HG02759 (cell line): ENCODE results near the gene KAZN.

Experiments
- ATAC-seq: cut with Tn5 transposase; IDR thresholded peaks from one replicate; pipeline ENCODE4 v1.9.1; 2021; ENCODE audit warnings: mild to moderate bottlenecking, moderate library complexity; ENCODE audit not compliant: unreplicated experiment

Gene KAZN

DNA sequence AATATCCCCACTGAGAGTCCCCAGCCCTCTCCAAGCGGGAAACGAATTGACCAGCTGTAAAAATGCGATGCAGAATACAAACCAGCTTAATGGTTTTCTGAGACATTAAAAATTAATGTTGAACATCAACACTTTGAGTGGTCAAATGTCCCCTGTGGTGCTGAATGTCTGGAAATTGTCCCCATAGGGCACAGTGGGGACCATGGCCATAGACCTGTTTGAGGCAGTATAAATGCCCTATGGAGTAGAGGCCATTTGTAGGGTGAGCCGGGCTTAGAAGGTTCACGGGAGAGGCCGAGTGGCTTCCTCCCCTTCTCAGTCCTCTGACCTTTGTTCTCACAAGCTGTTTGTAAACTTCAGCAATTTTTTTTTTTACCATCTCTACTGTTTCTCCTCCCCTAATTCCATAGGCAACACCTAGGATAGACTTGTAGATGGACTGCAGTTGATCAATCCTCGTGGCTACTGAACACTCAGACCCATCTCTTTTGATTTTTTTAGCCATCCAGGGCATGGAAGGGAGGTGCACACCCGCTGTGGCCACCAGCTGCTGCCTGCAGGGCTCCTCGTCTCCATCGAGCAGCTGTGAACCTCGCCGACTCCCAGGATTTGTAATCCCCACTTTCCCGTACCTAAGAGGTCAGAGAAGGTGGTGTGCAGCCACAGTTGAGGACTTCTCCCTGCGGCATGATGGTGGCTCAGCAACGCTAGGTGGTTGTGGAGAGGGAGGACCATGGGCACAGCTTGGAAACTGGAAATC, 41.0 kb downstream of the KAZN start:
- no peak for ATAC-seq

- no peak for ATAC-seq
These were observed 44.2 kb downstream of the KAZN start for GRCh38 chr1:14642712-14643111.

DNA sequence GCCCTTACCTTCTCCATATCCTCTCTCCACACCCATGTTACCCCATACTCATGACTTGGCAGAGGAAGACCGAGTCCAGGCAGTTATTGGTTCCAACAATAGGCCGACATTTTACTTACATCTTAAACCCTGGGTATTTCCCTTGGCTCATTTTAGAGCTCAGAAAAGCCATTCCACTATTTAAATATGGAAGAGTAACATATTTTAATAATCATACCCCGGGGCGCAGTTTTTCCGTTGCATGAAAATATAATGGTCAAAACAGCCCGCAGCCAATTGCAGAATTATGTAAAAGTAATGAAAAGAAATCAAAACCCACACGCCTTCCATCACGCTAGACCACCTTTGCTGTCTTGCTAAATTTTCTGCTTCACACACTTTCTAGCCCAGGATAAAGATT, 48.5 kb downstream of the KAZN start:
- ATAC-seq = no peak

GRCh38 chr1:14647777-14648176, 49.3 kb downstream of the KAZN start:
- ATAC-seq = no peak

DNA sequence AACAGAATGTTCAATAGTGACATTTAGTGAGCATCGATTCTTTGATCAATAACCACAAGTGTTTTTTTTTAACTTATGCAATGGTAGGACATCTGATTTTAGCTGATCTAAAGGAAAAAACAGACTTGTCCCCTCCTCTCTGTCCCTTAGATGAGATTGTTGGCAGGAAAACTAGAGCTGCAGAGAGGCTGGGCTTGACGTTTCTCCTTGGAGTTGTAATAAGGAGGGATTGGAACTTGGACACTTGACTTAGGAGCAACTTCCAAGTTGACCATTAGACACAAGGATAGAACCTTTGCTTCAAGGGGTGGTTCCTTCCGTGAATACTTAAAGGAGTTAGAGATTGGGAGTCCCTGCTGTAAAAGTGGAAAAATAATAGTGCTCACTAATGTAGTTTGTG, 49.9 kb downstream of the KAZN start:
- no peak for ATAC-seq

- no peak for ATAC-seq
These were observed 50.7 kb downstream of the KAZN start for GRCh38 chr1:14648896-14649855.

- no peak for ATAC-seq
These were observed 51.5 kb downstream of the KAZN start for GRCh38 chr1:14649976-14650375.

- ATAC-seq = no peak
These were observed 52.5 kb downstream of the KAZN start for GRCh38 chr1:14650951-14651350.

GRCh38 chr1:14652840-14653239, 54.4 kb downstream of the KAZN start:
- ATAC-seq = no peak

DNA sequence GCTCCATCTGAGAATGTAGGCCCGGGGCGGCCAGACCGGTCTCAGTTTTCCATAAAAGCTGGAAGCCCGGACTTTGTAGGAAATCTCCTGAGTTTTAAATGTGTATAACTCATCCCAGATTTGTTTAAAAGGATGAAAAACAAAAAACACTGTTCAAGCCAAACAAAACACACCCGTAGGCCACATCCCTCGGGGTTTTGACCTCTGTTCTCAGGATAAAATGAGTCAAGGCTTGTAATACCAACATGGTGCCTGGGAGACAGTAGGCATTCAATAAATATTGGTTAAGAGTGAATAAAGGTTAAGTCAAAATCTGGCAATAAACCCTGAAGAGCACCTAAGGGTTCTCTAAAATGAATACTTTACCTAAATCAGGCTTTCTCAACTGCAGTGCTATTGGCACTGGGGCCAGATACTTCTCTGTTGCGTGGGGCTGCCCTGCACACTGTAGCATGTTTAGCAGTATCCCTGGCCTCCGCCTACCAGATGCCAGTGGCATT, 55.0 kb downstream of the KAZN start:
- ATAC-seq = no peak

DNA sequence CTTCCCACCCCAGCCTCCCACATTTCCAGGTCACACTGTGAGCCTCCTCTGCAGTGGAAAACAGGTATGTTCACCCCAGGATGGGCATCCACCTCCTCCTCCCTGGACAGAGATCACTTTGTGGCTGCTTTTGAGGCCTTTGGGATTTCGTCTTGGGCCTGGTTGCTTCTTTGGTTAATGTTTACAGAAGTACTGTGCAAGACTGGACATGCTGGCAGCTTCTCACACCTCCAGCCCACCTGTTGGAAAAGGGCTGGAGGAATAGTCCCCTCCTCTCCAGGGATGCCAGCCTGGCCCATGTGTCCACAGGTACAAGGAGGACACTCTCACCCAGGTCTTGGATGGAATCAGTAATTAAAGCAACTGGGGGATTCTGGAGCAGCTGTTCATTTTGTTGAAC, 56.1 kb downstream of the KAZN start:
- ATAC-seq = no peak

GRCh38 chr1:14655385-14655784, 56.9 kb downstream of the KAZN start:
- no peak for ATAC-seq

DNA sequence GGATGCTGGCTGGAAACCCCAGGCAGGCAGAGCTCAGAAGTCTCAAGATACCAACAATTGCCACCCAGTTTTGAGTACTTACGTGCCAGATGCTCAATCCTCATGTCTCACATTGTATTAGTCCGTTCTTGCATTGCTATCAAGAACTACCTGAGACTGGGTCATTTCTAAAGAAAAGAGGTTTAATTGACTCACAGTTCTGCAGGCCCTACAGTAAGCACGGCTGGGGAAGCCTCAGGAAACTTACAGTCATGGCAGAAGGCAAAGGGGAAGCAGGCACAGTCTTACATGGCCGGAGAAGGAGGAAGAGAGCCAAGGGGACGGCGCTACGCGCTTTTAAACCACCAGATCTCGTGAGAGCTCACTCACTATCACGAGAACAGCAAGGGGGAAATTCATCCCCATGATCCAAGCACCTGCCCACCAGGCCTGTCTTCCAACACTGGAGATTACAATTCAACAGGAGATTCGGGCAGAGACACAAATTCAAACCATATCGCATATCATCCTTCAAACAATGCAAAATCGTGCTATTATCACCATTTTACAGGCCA, 58.0 kb downstream of the KAZN start:
- no peak for ATAC-seq

GRCh38 chr1:14658642-14659041, 60.2 kb downstream of the KAZN start:
- ATAC-seq = no peak

- no peak for ATAC-seq
These were observed 61.4 kb downstream of the KAZN start for GRCh38 chr1:14659913-14660312.

- ATAC-seq = no peak
These were observed 62.3 kb downstream of the KAZN start for GRCh38 chr1:14660801-14661200.

- ATAC-seq = no peak
These were observed 62.7 kb downstream of the KAZN start for GRCh38 chr1:14661222-14661621.

DNA sequence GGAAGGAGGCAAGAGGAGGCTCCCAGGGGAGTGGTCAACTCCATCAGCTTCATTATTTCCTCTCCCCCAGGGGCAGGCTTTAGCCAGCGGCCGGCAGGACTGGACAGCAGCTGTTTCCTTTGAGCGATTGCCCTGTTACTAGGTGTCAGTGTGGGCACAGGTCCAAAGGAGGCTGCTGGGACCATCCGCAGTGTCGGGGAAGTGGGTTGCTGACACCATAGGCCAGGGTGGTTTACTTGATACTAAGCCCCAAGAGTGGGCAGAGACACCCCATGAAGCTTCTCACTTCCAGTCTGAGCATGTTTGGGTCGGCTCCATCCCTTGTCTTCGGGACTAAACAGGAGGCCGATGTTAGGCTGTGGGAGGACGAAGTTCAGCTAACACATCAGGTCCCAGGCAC, 63.6 kb downstream of the KAZN start:
- no peak for ATAC-seq

- ATAC-seq = no peak
These were observed 65.3 kb downstream of the KAZN start for GRCh38 chr1:14663773-14664172.

DNA sequence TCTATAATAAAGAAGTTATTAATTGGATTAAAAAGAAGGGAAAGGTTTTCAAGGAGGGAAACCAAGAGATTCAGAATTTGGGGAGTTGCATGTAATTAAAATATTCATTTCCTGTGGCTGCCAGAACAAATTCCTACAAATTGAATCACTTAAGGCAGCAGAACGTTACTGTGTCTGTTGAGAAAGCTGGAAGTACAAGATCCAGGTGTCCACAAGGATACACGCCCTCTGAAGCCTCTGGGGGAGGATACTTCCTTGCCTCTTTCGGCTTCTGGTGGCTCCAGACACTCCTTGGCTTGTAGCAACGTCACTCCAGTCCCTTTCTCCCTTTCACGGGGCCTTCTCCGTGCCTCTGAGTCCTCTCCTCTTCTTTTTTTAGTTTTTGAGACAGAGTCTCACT, 67.9 kb downstream of the KAZN start:
- ATAC-seq = no peak

DNA sequence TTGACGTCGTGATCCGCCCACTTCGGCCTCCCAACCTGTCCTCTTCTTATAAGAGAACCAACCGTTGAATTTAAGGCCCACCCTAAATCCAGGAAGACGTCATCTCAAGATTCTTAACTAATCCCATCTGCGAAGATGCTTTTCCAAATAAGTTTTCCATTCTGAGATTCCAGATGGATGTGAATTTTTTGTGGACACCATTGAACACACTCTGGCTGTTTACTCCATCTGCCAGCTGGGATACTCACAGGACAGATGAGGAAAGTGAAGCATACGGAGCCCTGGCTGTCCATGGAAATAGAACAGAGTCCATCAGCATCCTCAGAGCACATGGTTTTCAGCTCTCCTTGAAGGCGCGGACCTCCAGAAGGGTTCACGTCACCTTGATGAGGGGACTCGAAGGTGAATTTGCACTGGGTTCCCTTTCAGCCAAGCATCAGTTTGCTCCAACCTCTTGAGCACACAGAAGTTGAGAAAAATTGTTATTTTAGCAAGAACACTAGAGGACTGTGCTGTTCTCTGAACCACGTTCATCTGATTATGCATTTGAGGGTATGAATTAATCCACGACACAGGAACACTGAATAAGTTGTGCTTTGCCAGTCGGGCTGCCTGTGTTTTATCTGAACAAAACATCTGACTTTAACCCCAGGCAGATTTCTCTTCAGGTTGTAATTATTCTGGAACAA, 68.6 kb downstream of the KAZN start:
- ATAC-seq = no peak
